Femur (tissue), 1 donor: ENCODE results near the gene OPRM1.
"Not testable (repeated sequence)": the region's sequence is repeated elsewhere in the genome, so short reads cannot be mapped to it uniquely, and the experiment has no call there.

Experiments
- DNase-seq: peaks from one replicate; pipeline ENCODE4 v3.0.0-alpha.2; 2017

The OPRM1 gene

DNA sequence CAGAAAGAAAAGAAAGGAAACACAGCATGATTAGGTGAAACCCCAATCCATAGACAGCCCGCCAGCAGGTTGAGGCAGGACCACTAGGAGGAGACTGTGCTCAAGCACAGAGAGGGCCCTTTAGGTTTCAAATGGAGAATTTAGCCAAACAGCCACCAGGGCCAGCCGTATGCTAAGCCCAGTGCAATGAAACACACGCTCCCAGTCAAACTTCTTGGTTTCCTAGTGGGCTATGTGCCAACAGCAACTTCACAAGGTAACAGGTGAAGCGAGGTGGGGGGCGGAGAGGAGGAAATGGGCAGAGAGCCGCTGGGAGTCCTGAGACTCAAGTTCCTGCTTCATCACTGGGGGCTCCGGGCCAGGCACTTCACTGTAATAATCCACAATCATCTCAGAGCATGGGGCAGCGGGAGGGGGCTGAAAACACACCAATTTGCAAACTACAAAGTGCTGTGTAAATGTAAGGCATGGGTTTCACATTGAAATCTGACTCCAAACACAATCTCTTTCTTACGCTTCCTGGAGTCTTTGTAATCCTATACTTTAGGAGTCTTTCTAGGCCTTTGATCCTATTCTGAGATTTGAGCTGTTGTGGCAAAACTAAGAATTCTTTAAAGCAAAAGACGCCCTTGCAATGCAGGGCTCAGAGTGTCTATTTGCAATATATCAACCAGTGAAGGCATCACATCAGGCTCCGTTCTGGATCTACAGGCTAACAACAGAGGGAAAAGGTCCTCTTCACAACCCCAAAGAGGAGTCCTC, 117.3 kb downstream of the OPRM1 start:
- DNase-seq: peak; percentile 55

DNA sequence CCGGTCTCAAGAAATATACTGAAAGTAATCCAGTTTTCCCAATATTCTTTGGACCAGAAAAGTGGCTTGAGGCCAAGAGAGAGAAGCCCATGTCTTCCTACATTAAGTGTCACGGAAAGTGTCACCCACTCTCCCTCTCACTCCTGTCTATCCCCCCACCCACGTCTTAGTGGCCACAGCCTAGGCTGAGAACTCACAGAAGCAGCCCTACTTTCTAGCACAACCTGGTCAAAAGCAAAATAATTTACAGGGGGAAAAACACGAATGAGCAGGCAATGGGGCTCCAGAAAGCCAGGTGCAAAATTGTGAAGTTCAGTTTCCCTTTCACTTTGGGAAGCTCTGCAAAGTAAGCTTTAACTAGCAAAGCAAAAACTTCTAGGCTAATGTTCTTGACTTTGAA, 118.0 kb downstream of the OPRM1 start:
- DNase-seq: no peak

DNA sequence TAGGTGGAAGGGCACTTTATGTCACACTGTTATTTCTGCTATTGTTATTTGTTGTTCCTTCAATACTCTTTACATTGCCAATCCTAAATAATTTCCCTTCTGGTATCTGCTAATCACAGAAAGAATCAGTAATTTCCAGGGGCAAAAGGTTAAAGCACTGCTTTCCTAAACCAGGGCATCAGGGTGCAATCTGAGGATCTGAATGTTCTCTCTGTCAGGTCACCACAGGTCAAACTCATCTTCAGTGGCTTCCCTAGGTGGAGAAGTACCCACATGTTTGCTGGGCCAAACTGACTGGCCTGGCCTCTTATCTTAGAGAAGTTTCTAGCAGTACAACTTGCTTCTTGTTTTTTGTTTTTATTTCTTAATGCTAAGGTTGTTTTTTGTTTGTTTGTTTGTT, 118.7 kb downstream of the OPRM1 start:
- no peak for DNase-seq

GRCh38 chr6:154159126-154159525, 120.1 kb downstream of the OPRM1 start:
- DNase-seq: no peak

GRCh38 chr6:154161689-154162088, 122.6 kb downstream of the OPRM1 start:
- no peak for DNase-seq

DNA sequence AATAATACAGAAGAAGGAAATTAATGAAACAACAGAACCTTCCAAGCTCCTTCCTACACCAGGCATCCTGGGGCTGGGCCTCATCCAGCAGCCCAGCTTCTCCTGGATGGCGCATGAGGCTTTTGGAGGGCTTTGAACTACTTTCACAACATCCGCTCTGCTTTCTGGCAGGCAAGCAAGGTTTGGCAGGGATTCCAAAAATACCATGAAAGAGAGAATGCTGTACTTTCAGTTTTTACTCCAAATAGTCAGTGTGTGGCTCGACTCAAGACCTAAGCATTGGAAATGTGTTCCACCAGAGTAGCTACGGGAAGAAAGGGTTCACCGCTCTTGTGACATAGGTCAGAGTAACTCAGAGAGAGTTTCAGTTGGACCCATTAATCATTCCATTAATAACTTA, 125.4 kb downstream of the OPRM1 start:
- peak; percentile 90 for DNase-seq

DNA sequence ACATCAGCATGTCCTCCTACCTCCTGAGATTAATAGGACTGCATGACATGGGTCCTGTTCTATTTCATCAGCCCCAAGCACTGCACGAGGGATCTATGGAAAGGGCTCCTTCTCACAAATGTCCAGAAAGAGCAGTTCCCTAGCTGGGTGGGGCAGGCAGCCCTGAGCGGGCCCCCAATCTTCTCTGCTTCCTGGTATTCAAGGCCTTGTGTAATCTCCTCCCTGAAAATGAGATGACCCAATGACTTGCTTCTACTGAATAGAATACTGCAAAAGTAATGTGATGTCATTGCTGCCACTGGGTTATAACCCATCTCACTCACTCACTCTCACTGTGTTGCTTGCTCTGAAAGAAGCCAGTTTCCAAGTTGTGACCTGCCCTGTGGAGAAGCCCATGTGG, 126.4 kb downstream of the OPRM1 start:
- no peak for DNase-seq

- DNase-seq: no peak
Measured at GRCh38 chr6:154166140-154166539, 127.1 kb downstream of the OPRM1 start.

GRCh38 chr6:154167126-154167525, 128.1 kb downstream of the OPRM1 start:
- no peak for DNase-seq

- DNase-seq: peak; percentile 66
Measured at GRCh38 chr6:154169193-154169847, 130.3 kb downstream of the OPRM1 start.

- DNase-seq: no peak
Measured at GRCh38 chr6:154170106-154170505, 131.1 kb downstream of the OPRM1 start.

DNA sequence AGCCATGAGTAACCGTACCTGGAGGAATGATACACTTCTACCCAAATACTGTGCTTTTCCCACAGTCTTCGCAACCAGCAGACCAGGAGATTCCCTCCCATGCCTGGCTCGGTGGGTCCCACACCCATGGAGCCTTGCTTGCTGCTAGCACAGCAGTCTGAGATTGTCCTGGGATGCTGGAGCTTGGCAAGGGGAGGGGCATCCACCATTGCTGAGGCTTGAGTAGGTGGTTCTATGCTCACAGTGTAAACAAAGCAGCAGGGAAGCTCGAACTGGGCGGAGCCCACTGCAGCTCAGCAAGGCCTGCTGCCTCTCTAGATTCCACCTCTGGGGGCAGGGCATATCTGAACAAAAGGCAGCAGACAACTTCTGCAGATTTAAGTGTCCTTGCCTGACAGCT, 133.4 kb downstream of the OPRM1 start:
- DNase-seq: not testable (repeated sequence)

DNA sequence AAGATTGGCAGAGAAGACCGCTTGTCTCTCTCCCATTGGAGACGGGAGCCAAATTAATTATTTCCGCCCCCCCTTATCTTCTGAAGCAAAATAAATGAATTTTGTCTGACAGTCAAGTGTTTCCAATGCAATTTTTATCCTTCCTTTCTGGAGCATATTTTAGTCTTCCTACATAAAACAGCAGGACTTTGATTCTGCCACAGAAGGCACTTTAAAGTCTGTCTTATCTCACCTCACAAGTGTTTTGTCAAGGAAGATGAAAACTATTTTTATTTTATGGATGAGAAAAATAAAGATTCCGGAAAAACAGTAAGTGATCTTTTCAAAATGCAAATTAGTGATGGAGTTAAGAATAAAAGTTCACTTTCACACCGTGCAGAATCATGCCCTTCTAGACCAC, 140.4 kb downstream of the OPRM1 start:
- no peak for DNase-seq

DNA sequence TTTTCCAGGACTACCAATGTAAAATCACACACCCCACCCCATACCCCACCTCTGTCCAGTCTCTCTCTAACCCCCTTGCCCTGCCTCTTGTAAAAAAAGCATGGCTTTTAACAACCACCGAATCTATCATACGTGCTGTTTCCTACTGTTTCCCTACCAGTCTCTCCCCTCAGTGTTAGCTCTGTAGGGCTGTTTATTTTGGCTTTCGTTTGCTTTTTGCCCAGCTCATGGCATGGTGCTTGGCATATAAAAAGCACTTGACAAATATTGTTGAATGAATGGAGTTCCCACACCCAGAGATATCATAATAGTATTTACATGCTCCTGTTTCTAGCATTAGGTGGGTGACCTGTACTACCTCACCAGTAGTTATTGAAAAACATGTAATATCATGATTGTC, 148.2 kb downstream of the OPRM1 start:
- DNase-seq: no peak

DNA sequence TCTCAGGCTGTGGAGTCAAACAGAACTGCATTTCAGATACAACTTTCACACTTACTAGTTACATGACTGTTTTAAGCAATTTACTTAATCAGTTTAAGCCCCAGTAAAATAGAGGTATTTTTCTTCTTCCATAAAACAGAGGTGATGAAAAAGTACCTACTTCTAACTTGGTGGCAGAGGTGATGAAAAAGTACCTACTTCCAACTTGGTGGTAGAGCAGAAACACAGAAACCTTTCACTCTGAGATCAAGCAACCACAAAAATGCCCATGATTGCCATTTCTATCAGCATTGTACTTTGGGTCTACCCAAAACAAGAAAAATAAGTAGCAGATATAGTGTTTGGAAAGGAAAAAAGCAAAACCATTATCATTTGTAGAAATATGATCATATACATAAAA, 148.7 kb downstream of the OPRM1 start:
- DNase-seq: no peak

GRCh38 chr6:154196333-154196885, 157.4 kb downstream of the OPRM1 start:
- DNase-seq: no peak

DNA sequence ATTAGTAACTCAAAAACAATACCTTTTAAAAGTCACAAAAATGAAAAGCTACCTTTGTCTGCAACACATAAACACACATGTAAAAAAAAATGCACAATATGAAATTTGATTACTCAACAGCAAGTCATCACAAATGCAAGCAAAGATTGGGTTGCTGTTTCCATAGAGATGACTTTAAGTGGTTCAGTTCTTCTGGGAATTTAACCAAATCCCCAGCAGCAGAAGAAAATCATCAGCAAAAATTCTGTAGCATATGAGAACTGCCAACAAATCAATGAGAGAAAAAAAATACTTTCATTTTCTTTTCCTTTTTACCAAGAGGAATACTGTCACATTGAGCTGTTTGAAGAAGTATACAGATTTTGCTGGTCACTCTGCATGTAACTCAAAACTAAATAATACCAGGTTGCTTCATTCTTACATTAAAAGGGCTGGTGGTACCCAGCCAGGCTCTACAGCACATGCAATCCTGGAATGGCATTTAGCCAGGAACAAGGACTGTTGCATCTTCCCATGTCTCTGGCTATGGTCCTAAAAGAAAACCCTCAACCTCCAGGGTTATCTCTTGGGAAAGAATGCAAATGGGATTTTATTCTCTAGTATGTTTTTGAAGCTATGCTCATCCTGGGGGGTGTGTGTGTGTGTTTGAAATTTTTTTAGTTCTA, 158.3 kb downstream of the OPRM1 start:
- DNase-seq: no peak

- DNase-seq: not testable (repeated sequence)
Measured at GRCh38 chr6:154201688-154202087, 162.6 kb downstream of the OPRM1 start.

GRCh38 chr6:154202339-154202738, 163.3 kb downstream of the OPRM1 start:
- no peak for DNase-seq

DNA sequence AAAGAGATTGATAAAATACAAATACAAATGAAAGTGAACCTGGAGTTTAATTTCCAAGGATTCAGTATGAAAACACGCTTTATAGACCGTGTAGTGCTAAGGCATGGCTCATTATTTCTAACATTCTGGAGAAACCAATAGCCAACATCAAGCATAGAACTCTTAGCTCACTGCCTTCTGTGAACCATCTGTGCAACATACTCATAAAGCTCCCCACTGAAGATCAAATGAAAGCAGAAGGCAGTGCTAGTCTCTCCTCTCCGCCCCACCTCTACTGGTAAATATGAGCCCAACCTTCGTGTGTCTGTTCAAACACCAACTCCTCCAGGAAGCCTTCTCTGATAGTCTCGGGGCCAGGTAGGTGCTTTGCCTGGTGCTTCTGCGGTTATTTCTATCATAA, 163.9 kb downstream of the OPRM1 start:
- DNase-seq: no peak

DNA sequence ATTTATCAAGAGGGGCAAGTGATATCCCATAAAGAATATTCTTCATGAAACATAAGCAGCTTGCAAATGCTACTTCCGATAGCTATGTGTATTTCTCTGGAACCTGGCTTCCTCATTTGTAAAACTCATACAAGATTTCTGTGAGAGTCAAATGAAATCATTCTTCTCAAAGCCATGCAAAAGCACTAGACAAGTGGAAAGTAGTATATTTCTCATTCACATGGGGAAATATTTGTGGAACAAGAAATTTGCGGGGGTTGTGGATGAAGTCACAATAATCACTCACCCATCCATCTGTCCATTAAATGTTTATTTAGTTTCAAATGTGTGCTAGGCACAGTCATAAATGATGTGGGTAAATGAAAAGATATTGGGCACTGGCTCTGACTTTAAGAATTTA, 167.1 kb downstream of the OPRM1 start:
- DNase-seq: no peak

- DNase-seq: no peak
Measured at GRCh38 chr6:154206996-154207395, 168.0 kb downstream of the OPRM1 start.

- DNase-seq: no peak
Measured at GRCh38 chr6:154209555-154209954, 170.5 kb downstream of the OPRM1 start.

- DNase-seq: no peak
Measured at GRCh38 chr6:154210678-154211077, 171.6 kb downstream of the OPRM1 start.
